Vagina (tissue), 2 donors: ENCODE data around the gene XIRP2. TPM values are rescaled to one million over a fixed set of nuclear protein-coding genes. Genes with fewer than 3 reads are reported as not detected.

Source experiments
- DNase-seq, 2 donors: peaks; one replicate each; pipeline ENCODE4 v3.0.0-alpha.2; 2017; ENCODE audit errors: extremely low spot score in 2 of 2
- H3K27ac ChIP-seq: fragments of 200-600 bp; sonication (generic); one replicate; pipeline ENCODE4 v1.5.1; 2019
- H3K27me3 ChIP-seq: fragments of 200-600 bp; sonication (generic); one replicate; pipeline ENCODE4 v1.5.1; 2019
- H3K36me3 ChIP-seq, 2 donors: fragments of 200-600 bp; sonication (generic); one replicate each; pipeline ENCODE4 v1.5.1; 2017 to 2019
- H3K4me1 ChIP-seq: fragments of 200-600 bp; sonication (generic); one replicate; pipeline ENCODE4 v1.5.1; 2019
- H3K4me3 ChIP-seq, 2 donors: fragments of 200-600 bp; sonication (generic); 1 replicate in 1 of 2; 2 replicates in 1 of 2; pipeline ENCODE4 v1.5.1; 2016 to 2019
- H3K9me3 ChIP-seq: fragments of 200-600 bp; sonication (generic); one replicate; pipeline ENCODE4 v1.5.1; 2019
- CTCF ChIP-seq, 3 experiments: fragments of 450-650 bp in 2 of 3; fragments of 200-600 bp in 1 of 3; sonication (generic) in 1 of 3; IDR thresholded peaks; one replicate each; pipeline ENCODE4 v1.5.1; 2017 to 2019; ENCODE audit warnings: antibody characterized with exemption in 3 of 3, mild to moderate bottlenecking in 2 of 3, moderate library complexity in 2 of 3
- POLR2A ChIP-seq, 2 donors: fragments of 450-650 bp; IDR thresholded peaks; one replicate each; pipeline ENCODE4 v1.6.1; 2017; ENCODE audit warnings: antibody characterized with exemption in 2 of 2, mild to moderate bottlenecking in 2 of 2, moderate library complexity in 2 of 2
- POLR2AphosphoS5 ChIP-seq, 2 donors: sonication (generic); formaldehyde crosslinking; IDR thresholded peaks; one replicate each; pipeline ENCODE4 v1.9.0; 2017; ENCODE audit warnings: antibody characterized with exemption in 2 of 2, mild to moderate bottlenecking in 2 of 2, low read depth in 1 of 2; ENCODE audit not compliant: insufficient read depth in 1 of 2
- intact Hi-C: fragments of 100-400 bp; cut with DNase I; formaldehyde crosslinking; loops from one replicate; pipeline ENCODE4 v1.15.1; 2023
- total RNA-seq: library from RNA; depleted of rRNA; stranded (reverse); fragments of >200 nt; gene quantifications from one replicate; pipeline ENCODE4 v1.2.3, GENCODE V29; 2016

The XIRP2 gene
- total RNA-seq, 1 donor from 2014 or later: not detected

GRCh38 chr2:166944909-166945308 is 56.6 kb downstream of the XIRP2 start:
- DNase-seq: no peak
- intact Hi-C loops: no loop called here
- Histone ChIP-seq H3K27me3 (no peaks in the 10 kb centered on the region), H3K4me3 (no peak overlapping the region), H3K36me3 (no peaks in the 10 kb centered on the region), H3K9me3 (no peaks in the 10 kb centered on the region), H3K27ac (no peak overlapping the region), H3K4me1 (no peaks in the 10 kb centered on the region)
- TF ChIP-seq POLR2A (IDR thresholded peaks at IDR 0.05) (no peak), CTCF (IDR thresholded peaks at IDR 0.05) (no peak), POLR2AphosphoS5 (IDR thresholded peaks at IDR 0.05; ENCODE audit: insufficient read depth in 1 of 2, low read depth in 1 of 2) (no peak)

GRCh38 chr2:166957686-166958085 is 69.4 kb downstream of the XIRP2 start:
- Histone ChIP-seq H3K4me3 (no peak overlapping the region), H3K4me1 (no peaks in the 10 kb centered on the region), H3K9me3 (no peaks in the 10 kb centered on the region), H3K27ac (no peak overlapping the region), H3K36me3 (no peaks in the 10 kb centered on the region), H3K27me3 (no peaks in the 10 kb centered on the region)
- DNase-seq: no peak
- intact Hi-C loops: no loop called here
- TF ChIP-seq CTCF (IDR thresholded peaks at IDR 0.05) (no peak), POLR2AphosphoS5 (IDR thresholded peaks at IDR 0.05; ENCODE audit: insufficient read depth in 1 of 2, low read depth in 1 of 2) (no peak), POLR2A (IDR thresholded peaks at IDR 0.05) (no peak)

- no peak overlapping the region for H3K4me3 ChIP-seq
- no peaks in the 10 kb centered on the region for H3K9me3 ChIP-seq
- H3K4me1 ChIP-seq: no peaks in the 10 kb centered on the region
- H3K27ac ChIP-seq: no peak overlapping the region
- no peaks in the 10 kb centered on the region for H3K27me3 ChIP-seq
- TF ChIP-seq POLR2A (IDR thresholded peaks at IDR 0.05) (no peak), POLR2AphosphoS5 (IDR thresholded peaks at IDR 0.05; ENCODE audit: insufficient read depth in 1 of 2, low read depth in 1 of 2) (no peak), CTCF (IDR thresholded peaks at IDR 0.05) (no peak)
- H3K36me3 ChIP-seq: no peaks in the 10 kb centered on the region
- intact Hi-C loops: no loop called here
- DNase-seq: no peak
Observed at GRCh38 chr2:166958986-166959481, 70.8 kb downstream of the XIRP2 start.

GRCh38 chr2:166959556-166959955 is 71.3 kb downstream of the XIRP2 start:
- H3K27me3 ChIP-seq: no peaks in the 10 kb centered on the region
- DNase-seq: no peak
- no peaks in the 10 kb centered on the region for H3K4me1 ChIP-seq
- H3K27ac ChIP-seq: no peak overlapping the region
- no peaks in the 10 kb centered on the region for H3K9me3 ChIP-seq
- intact Hi-C loops: no loop called here
- TF ChIP-seq POLR2A (IDR thresholded peaks at IDR 0.05) (no peak), POLR2AphosphoS5 (IDR thresholded peaks at IDR 0.05; ENCODE audit: insufficient read depth in 1 of 2, low read depth in 1 of 2) (no peak), CTCF (IDR thresholded peaks at IDR 0.05) (no peak)
- no peak overlapping the region for H3K4me3 ChIP-seq
- H3K36me3 ChIP-seq: no peaks in the 10 kb centered on the region

GRCh38 chr2:166960702-166961270 is 72.5 kb downstream of the XIRP2 start:
- TF ChIP-seq POLR2AphosphoS5 (IDR thresholded peaks at IDR 0.05; ENCODE audit: insufficient read depth in 1 of 2, low read depth in 1 of 2): no peak
- no peak for TF ChIP-seq POLR2A (IDR thresholded peaks at IDR 0.05)
- no peak for TF ChIP-seq CTCF (IDR thresholded peaks at IDR 0.05)
- Histone ChIP-seq H3K4me3 (no peak overlapping the region), H3K9me3 (no peaks in the 10 kb centered on the region), H3K4me1 (no peaks in the 10 kb centered on the region), H3K36me3 (no peaks in the 10 kb centered on the region), H3K27ac (no peak overlapping the region), H3K27me3 (no peaks in the 10 kb centered on the region)
- intact Hi-C loops: no loop called here
- DNase-seq: no peak
